ENCODE measurements around the gene HOXA3.

The HOXA3 gene

DNA sequence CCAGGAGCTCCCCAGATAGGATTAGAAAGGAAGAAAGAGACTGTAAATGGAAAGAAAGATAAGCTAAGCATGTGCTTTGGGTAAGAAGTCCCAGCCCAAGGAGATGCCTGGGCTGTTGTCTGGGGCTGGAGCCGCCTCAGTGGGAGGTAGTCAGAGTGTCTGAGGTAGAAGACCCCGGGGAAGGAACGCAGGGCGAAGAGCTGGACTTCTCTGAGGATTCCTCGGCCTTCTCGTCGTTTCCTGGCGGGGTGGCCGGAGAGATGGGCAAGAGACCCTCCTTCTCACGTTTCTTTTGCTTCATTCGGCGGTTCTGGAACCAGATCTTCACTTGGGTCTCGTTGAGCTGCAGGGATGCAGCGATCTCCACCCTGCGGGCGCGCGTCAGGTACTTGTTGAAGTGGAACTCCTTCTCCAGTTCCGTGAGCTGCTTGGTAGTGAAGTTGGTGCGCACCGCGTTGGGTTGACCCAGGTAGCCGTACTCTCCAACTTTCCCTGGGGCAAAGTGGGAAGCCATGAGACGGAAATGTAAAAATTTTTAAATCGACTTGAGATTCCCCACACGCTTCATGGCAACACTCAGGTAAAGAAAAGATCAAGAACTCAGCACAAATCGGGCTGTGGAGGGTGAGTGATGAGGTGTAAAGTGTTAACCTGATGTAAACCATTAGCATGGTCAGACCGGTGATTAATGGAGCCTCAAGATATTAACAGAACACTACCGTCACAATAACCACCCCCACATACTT lies 57.9 kb downstream of the HOXA3 start:
- CTCF ChIA-PET, result interaction anchor here (1.5 kb wide), 2 partner anchors 9 to 11 kb away, joined by 4 to 5 read pairs; no protein-coding TSS in a partner anchor
- no peak for DNase-seq (ENCODE audit: low read depth, low spot score)
- POLR2A ChIA-PET, result no interaction called here
- no peak for TF ChIP-seq CTCF (IDR thresholded peaks at IDR 0.05; ENCODE audit: insufficient read depth, low read length, missing control alignments)
- no peak overlapping the region; the same call in 1 of the 2 replicates for H3K4me3 ChIP-seq (ENCODE audit: low read depth, low read length)

GRCh38 chr7:27093184-27093895 lies 59.0 kb downstream of the HOXA3 start:
- CTCF ChIA-PET, result interaction anchor here (1.5 kb wide), 2 partner anchors 8 to 12 kb away, joined by 4 to 5 read pairs; no protein-coding TSS in a partner anchor
- POLR2A ChIA-PET, result no interaction called here
- H3K4me3 ChIP-seq (ENCODE audit: low read depth, low read length), result no peak overlapping the region
- DNase-seq (ENCODE audit: low read depth, low spot score), result no peak
- no peak for TF ChIP-seq CTCF (IDR thresholded peaks at IDR 0.05; ENCODE audit: insufficient read depth, low read length, missing control alignments)

GRCh38 chr7:27092819-27093110 lies 59.6 kb downstream of the HOXA3 start:
- DNase-seq (ENCODE audit: low read depth, low spot score), result no peak
- H3K4me3 ChIP-seq (ENCODE audit: low read depth, low read length), result no peak overlapping the region
- no peak for TF ChIP-seq CTCF (IDR thresholded peaks at IDR 0.05; ENCODE audit: insufficient read depth, low read length, missing control alignments)
- POLR2A ChIA-PET, result no interaction called here
- CTCF ChIA-PET, result no interaction called here

DNA sequence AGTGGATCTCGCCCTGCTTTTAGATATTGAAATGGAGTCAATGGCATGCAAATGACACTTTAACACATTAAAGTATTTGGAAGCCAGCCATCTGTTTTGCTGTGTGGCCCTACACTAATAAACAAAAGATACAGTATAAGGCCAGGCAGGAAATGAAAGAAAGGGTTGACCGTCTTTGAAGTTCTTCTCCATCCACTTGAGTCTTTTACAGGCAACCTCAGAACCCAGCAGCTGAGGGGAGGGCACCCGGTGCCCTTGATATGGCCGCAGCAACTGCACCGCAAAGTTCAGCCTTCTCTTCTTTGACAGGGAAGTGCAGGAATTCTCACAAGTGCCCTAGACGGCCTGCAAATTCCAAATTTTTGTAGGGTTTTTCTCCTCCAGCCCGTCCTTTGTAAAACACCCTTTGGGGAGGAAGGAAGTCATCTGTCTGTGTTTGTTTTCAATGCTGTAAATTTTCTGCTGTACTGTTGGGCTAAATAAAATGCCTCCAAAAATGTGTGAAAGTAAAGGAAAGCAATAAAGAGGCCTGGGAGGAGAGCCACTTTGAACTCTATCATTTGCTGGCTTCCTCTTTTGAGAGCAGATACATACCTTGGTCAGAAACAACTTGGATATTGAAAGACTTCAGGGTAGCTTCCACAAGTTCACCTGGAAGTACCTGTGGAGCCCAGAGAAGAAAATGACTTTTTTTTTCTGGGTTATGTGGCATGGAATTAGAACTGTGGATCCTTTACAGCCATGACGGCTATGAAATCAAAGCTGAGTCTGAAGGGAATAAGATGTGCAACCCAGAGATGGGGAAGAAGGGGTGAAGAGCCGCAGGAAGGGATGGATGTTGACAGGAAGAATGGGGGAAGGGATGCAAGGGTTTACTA lies 60.2 kb downstream of the HOXA3 start:
- CTCF ChIA-PET, result no interaction called here
- POLR2A ChIA-PET, result no interaction called here
- no peak overlapping the region for H3K4me3 ChIP-seq (ENCODE audit: low read depth, low read length)
- TF ChIP-seq CTCF (IDR thresholded peaks at IDR 0.05; ENCODE audit: insufficient read depth, low read length, missing control alignments), result no peak
- DNase-seq (ENCODE audit: low read depth, low spot score), result no peak

- CTCF ChIA-PET, result no interaction called here
- POLR2A ChIA-PET, result no interaction called here
- no peak overlapping the region for H3K4me3 ChIP-seq (ENCODE audit: low read depth, low read length)
- no peak for DNase-seq (ENCODE audit: low read depth, low spot score)
- no peak for TF ChIP-seq CTCF (IDR thresholded peaks at IDR 0.05; ENCODE audit: insufficient read depth, low read length, missing control alignments)
Observed at GRCh38 chr7:27091105-27091504, 61.3 kb downstream of the HOXA3 start.

All from AG04449 (cell line).